ENCODE measurements around the gene CD3G.

The CD3G gene

GRCh38 chr11:118328745-118329144 lies 15.4 kb upstream of the CD3G start:
- DNase-seq, result no peak

- DNase-seq, result peak in 1 of 2 donors; percentile 62
Measured at GRCh38 chr11:118334745-118335144, 9.4 kb upstream of the CD3G start.

- DNase-seq, result peak; percentile 88 to 92
Measured at GRCh38 chr11:118338637-118339061, 5.5 kb upstream of the CD3G start.

- DNase-seq, result peak in 1 of 2 donors; percentile 40
Measured at GRCh38 chr11:118339281-118339961, 4.7 kb upstream of the CD3G start.

- DNase-seq, result peak in 1 of 2 donors; percentile 45
Measured at GRCh38 chr11:118340449-118340848, 3.7 kb upstream of the CD3G start.

GRCh38 chr11:118341261-118341660 lies 2.9 kb upstream of the CD3G start:
- DNase-seq, result no peak

- no peak for DNase-seq
Measured at GRCh38 chr11:118341815-118342489, 2.2 kb upstream of the CD3G start.

GRCh38 chr11:118342503-118343161 lies 1.5 kb upstream of the CD3G start, which contains the start of gene CD3D:
Gene CD3D (minus strand): TSS chr11:118342705. CDS start chr11:118342607, 98 bp downstream.
- peak; percentile 61 to 80 for DNase-seq

- no peak for DNase-seq
Measured at GRCh38 chr11:118343248-118343647, 896 bp upstream of the CD3G start.

- DNase-seq, result no peak
Measured at GRCh38 chr11:118349475-118349874, 5.3 kb downstream of the CD3G start.

- DNase-seq, result peak in 1 of 2 donors; percentile 79
Measured at GRCh38 chr11:118353084-118353710, 9.1 kb downstream of the CD3G start.

GRCh38 chr11:118358071-118358470 lies 13.9 kb downstream of the CD3G start:
- no peak for DNase-seq

GRCh38 chr11:118359295-118359958 lies 15.3 kb downstream of the CD3G start, which contains the start of gene UBE4A:
Gene UBE4A (plus strand): TSS chr11:118359600. CDS start chr11:118365081, 5,481 bp downstream.
- peak; percentile 98 for DNase-seq

GRCh38 chr11:118364956-118365615 lies 20.9 kb downstream of the CD3G start:
- no peak for DNase-seq

GRCh38 chr11:118366287-118366686 lies 22.1 kb downstream of the CD3G start:
- no peak for DNase-seq

- no peak for DNase-seq
Measured at GRCh38 chr11:118370774-118371173, 26.6 kb downstream of the CD3G start.

GRCh38 chr11:118373263-118373662 lies 29.1 kb downstream of the CD3G start:
- DNase-seq, result no peak

- DNase-seq, result no peak
Measured at GRCh38 chr11:118373871-118374270, 29.7 kb downstream of the CD3G start.

- DNase-seq, result no peak
Measured at GRCh38 chr11:118374729-118375128, 30.6 kb downstream of the CD3G start.

- DNase-seq, result no peak
Measured at GRCh38 chr11:118375978-118376377, 31.8 kb downstream of the CD3G start.

- DNase-seq, result no peak
Measured at GRCh38 chr11:118379497-118379896, 35.4 kb downstream of the CD3G start.

GRCh38 chr11:118380571-118380970 lies 36.4 kb downstream of the CD3G start:
- DNase-seq, result no peak
